GM10266 (cell line): ENCODE measurements around the gene SPOP.
A peak's percentile ranks its signal among the peaks of the same experiment; 100 is the strongest.
"Not testable (repeated sequence)": the region's sequence is repeated elsewhere in the genome, so short reads cannot be mapped to it uniquely, and the experiment has no call there.

Source experiments
- DNase-seq: peaks from one replicate; pipeline ENCODE4 v3.0.0; 2012; ENCODE audit errors: extremely low spot score
- TF ChIP-seq, protein P1 (sequence below): IDR thresholded peaks from 2 replicates; pipeline ENCODE4 v1.5.1; 2012; ENCODE audit warnings: mild to moderate bottlenecking, low read depth; ENCODE audit not compliant: control insufficient read depth, insufficient read depth; ENCODE audit errors: missing control alignments

Gene SPOP

GRCh38 chr17:49681106-49681979, 3.4 kb upstream of the SPOP start:
- TF ChIP-seq, protein P1, sequence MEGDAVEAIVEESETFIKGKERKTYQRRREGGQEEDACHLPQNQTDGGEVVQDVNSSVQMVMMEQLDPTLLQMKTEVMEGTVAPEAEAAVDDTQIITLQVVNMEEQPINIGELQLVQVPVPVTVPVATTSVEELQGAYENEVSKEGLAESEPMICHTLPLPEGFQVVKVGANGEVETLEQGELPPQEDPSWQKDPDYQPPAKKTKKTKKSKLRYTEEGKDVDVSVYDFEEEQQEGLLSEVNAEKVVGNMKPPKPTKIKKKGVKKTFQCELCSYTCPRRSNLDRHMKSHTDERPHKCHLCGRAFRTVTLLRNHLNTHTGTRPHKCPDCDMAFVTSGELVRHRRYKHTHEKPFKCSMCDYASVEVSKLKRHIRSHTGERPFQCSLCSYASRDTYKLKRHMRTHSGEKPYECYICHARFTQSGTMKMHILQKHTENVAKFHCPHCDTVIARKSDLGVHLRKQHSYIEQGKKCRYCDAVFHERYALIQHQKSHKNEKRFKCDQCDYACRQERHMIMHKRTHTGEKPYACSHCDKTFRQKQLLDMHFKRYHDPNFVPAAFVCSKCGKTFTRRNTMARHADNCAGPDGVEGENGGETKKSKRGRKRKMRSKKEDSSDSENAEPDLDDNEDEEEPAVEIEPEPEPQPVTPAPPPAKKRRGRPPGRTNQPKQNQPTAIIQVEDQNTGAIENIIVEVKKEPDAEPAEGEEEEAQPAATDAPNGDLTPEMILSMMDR, result no peak
- DNase-seq, result no peak

DNA sequence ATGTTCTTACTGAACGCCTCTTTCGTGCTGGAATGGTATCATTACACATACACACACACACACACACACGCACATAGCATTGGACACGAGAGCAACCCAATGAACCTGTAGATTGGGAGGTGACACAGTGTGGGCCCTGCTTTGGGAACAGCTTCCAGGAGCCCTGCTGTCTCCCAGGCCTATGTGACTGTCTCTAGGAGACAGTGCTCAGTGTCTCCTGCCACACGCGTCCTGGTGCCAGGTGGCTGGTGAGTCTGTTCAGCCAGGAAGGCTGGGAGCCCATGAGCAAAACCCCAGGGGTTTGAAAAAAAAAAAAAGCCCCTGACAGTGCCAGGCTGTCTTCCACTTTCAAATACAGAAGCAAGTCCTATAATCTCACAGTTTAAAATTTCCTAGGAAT, 2.4 kb upstream of the SPOP start:
- DNase-seq, result no peak
- TF ChIP-seq, protein P1, result no peak

DNA sequence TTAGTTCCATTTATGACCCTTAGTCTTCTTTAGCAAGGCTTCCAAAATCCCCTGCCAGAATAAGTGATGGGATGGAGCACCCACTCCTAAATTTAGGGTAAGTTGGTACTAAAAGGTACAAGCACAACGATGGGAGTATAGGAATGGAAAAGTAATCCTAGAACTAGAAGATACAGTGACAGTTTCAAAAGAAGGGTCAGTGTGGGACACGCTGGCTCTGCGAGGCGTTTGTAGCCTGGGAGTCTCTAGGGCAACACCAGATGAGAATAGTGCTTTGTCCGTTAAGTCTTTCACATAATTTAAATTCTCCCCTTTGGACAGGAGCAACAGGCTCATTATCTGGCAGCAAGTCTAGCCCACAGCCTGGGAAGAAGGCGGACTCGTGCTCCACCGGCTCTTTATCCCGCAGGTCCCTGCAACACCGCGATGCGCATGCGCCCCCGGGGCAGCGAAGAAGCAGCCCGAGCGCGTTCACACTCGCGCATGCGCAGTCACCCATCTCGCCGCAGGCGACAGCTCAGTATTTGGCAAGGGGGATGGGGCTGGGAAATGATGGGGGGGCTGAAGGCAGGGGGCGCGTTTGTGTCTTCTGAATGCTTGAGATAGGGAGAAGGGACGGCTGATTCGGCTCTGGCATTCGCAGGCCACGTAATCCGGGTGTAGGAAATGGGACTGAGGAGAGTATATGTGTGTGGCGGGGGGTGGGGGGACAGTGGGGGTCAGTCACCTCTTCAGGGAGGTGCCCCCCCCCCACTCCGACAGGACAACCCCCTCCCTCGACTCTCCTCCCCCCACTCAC, 564 bp downstream of the SPOP start:
- TF ChIP-seq, protein P1, result no peak
- DNase-seq, result peak; percentile 91

- DNase-seq, result peak; percentile 81
- TF ChIP-seq, protein P1, result no peak
Measured at GRCh38 chr17:49676276-49676868, 1.5 kb downstream of the SPOP start.

DNA sequence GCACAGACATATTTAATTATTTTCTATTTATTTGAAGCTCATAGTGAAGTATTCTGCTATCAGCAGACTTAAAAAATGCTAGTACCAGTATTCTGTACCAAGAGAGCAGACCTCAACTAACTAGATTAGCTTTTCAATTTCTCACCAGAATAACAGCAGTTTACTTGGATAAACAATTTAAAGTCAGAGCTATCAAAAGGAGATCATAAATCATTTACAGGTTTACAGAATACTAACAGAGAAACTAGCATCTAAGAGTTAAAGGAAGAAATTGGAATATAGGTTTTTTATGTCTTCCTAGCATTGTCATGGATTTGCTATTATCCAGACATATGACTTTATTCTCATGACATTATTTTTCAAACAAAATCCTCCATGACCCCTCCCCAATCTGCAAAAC, 3.4 kb downstream of the SPOP start:
- TF ChIP-seq, protein P1, result no peak
- DNase-seq, result no peak

DNA sequence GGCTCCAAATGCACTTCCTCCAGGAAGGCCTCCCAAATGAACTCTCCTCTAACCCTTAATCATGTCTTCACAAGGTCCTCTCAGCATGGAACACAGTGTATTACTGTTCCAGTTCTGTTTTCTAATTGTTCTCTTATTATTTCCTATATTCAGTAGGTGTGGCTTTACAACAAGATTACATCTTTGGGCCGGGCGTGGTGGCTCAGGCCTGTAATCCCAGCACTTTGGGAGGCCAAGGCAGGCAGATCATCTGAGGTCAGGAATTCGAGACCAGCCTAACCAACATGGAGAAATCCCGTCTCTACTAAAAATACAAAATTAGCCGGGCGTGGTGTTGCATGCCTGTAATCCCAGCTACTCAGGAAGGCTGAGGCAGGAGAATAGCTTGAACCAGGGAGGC, 4.2 kb downstream of the SPOP start:
- DNase-seq, result not testable (repeated sequence)

DNA sequence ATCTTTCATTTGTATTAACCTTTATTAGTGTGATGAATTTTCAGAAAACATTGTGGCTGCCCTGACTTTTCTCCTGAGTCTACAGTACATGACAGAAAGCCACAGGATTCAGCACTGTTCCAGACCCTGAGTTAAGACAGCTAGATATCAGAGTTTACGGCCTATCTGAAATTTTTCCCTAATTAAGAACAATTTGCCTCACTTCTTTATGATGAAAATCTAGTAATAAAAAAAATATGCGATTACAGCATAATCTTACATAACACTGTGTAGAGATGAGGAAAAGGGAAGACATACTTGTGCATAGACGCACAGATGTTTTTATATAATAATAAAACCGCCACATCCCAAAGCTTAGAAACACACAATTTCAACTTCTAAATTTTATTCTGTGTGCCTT, 7.3 kb downstream of the SPOP start:
- DNase-seq, result no peak
- TF ChIP-seq, protein P1, result no peak
